Activated naive CD4-positive, alpha-beta T cell treated with anti-CD3 and anti-CD28 coated beads for 36 hours (primary cell): ENCODE data around the gene CEP85L. TPM values are rescaled to one million over a fixed set of nuclear protein-coding genes. Genes with fewer than 3 reads are reported as not detected.

Experiments used
- CTCF ChIA-PET: fragments of 350-600 bp; sonication (Branson Sonifier 250); formaldehyde crosslinking; loops from one replicate; lab custom pipeline; 2021; ENCODE audit warnings: antibody characterized with exemption; lab: Charles Lee
- DNase-seq: peaks from one replicate; pipeline ENCODE4 v3.0.0-alpha.2; 2020
- H3K27ac Mint-ChIP-seq: one replicate; pipeline ENCODE4 v1.8.0; 2021; ENCODE audit warnings: mild to moderate bottlenecking, mixed read lengths
- H3K27me3 Mint-ChIP-seq: one replicate; pipeline ENCODE4 v1.8.0; 2021; ENCODE audit warnings: low read depth, mixed read lengths
- H3K36me3 Mint-ChIP-seq: one replicate; pipeline ENCODE4 v1.8.0; 2021; ENCODE audit warnings: low read depth, mixed read lengths
- H3K4me1 Mint-ChIP-seq: one replicate; pipeline ENCODE4 v1.8.0; 2021; ENCODE audit warnings: low read depth, mixed read lengths
- H3K4me3 Mint-ChIP-seq: one replicate; pipeline ENCODE4 v1.8.0; 2021; ENCODE audit warnings: mild to moderate bottlenecking, moderate library complexity, mixed read lengths
- H3K9me3 Mint-ChIP-seq: one replicate; pipeline ENCODE4 v1.8.0; 2021; ENCODE audit warnings: mixed read lengths
- intact Hi-C: fragments of 100-400 bp; cut with micrococcal nuclease; formaldehyde crosslinking; loops from one replicate; pipeline ENCODE4 v1.15.1; 2023
- total RNA-seq, 2 experiments: library from RNA; stranded (reverse); gene quantifications; one replicate each; pipeline ENCODE4 v1.2.3, GENCODE V29; 2021

Gene CEP85L
- total RNA-seq, 2 experiments from 2014 or later, result 31.4 to 31.9 TPM

DNA sequence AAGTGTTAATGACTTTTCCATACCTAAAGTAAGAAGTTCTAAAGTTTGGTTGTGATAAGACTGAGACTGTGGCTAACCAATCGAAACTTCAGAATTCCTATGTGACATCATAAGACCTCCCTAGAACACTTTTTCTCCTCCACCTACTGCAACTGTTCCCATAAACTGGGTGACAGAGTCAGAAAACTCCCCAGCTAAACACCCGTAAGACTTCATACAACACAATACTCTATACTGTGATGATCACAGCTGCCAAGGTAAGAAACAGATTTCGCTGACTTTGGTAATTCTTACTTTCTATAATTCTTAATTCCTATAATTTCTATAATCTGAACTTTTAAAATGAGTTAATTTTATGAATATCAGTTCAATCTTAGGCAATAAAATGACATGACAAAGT lies 103.3 kb downstream of the CEP85L start, which contains the start of gene PLN:
Gene PLN (plus strand): TSS at position 161 of the 400 bp plus-strand sequence. CDS start 10,626 bp downstream, outside the sequence.
- no peak within 1 kb of the TSS for H3K27ac Mint-ChIP-seq
- intact Hi-C loops, result loop anchor here (1.0 kb wide), 1 partner anchor 11 kb away; no protein-coding TSS in a partner anchor
- peaks cover 54% of the 10 kb centered on the region for H3K4me1 Mint-ChIP-seq
- H3K36me3 Mint-ChIP-seq, result no peaks in the 10 kb centered on the region
- CTCF ChIA-PET, result interaction anchor here (0.6 to 1.0 kb wide), 2 partner anchors 44 to 263 kb away, joined by 3 read pairs; no protein-coding TSS in a partner anchor
- H3K27me3 Mint-ChIP-seq, result no peaks in the 10 kb centered on the region
- DNase-seq, result no peak
- no peak within 1 kb of the TSS for H3K4me3 Mint-ChIP-seq
- no peaks in the 10 kb centered on the region for H3K9me3 Mint-ChIP-seq

- intact Hi-C loops, result no loop called here
- Mint-ChIP-seq H3K36me3 (peaks cover 4% of the 10 kb centered on the region), H3K27ac (no peak overlapping the region), H3K27me3 (no peaks in the 10 kb centered on the region), H3K4me3 (no peak overlapping the region), H3K9me3 (no peaks in the 10 kb centered on the region), H3K4me1 (peaks cover 55% of the 10 kb centered on the region)
- CTCF ChIA-PET, result no interaction called here
- no peak for DNase-seq
These were observed 104.5 kb downstream of the CEP85L start for GRCh38 chr6:118546880-118547218.

DNA sequence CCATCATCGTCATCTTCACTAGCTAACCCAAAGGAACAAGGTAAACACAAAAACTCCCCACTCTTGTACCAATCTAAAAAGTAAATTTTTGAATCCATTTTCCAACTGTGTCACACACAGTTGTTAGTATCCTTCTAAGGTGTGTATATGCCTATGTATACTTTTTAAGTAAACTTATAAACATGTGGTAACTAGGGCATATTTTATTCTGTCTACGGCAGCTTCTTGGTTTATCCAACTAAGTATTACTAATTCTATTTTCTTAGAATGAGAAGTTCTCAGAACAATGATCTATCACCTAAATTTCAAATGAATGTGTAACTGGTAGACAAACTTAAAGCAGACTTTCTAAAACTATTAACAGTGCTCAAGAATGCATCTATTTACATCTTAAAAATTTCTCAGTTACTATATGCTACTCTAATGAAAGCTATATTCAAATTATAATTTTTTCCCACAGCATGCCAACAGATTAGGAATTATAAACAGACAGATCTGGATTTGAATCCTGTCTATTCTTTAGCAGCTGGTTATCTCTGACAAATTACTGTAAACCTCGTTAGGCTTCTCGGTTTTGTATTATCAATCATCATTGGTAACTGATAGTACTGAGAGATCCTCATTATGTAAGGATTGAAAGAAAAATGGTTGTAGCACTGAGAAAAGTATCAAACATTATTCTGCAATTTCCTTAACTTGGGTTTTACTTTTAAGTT lies 105.1 kb downstream of the CEP85L start:
- intact Hi-C loops, result no loop called here
- Mint-ChIP-seq H3K4me1 (peaks cover 55% of the 10 kb centered on the region), H3K27ac (no peak overlapping the region), H3K9me3 (no peaks in the 10 kb centered on the region), H3K36me3 (peaks cover 5% of the 10 kb centered on the region), H3K27me3 (no peaks in the 10 kb centered on the region), H3K4me3 (no peak overlapping the region)
- DNase-seq, result no peak
- CTCF ChIA-PET, result interaction anchor here (0.6 to 1.3 kb wide), 2 partner anchors 19 to 1858 kb away, joined by 3 read pairs; no protein-coding TSS in a partner anchor

GRCh38 chr6:118544105-118544504 lies 107.3 kb downstream of the CEP85L start:
- H3K9me3 Mint-ChIP-seq, result no peaks in the 10 kb centered on the region
- H3K27me3 Mint-ChIP-seq, result no peaks in the 10 kb centered on the region
- peaks cover 49% of the 10 kb centered on the region for H3K4me1 Mint-ChIP-seq
- H3K36me3 Mint-ChIP-seq, result peaks cover 5% of the 10 kb centered on the region
- no peak overlapping the region for H3K27ac Mint-ChIP-seq
- no peak overlapping the region for H3K4me3 Mint-ChIP-seq
- DNase-seq, result no peak
- CTCF ChIA-PET, result interaction anchor here (0.7 kb wide), 1 partner anchor 360 kb away, joined by 3 read pairs; no protein-coding TSS in a partner anchor
- intact Hi-C loops, result no loop called here

DNA sequence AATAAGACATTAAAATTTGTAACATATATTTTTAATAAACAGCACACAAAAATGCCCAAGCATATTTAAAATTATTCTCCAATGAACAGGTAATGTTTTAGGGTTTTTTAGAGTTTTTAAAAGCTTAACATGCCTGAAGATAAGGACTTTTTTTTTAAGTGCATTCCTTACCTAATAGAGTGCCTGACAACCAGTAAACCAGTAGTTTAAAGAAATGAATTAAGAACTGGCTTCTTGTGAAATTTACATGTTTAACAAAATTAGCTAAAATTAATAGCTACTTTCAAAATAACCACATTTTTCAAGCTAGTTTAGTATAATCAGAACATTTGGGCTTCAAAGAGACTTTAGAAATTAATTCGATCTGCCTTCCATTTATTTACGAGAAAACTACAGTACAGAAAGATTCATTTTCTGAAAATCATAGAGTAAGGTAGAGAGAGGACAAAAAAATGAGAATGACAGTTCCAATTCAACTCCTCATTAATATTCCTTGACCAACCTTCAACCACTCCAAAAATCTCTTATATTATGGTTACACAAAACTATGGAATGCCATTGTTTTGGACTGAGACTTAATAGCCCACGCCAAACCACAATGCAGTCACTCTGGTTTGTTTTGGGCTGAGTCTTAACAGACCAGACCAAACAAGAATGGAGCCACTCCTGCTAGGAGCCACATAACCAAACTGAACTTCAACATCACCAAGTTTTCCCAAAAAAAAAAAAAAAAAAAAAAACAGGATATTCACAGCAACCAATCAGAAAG lies 109.0 kb downstream of the CEP85L start:
- CTCF ChIA-PET, result no interaction called here

GRCh38 chr6:118537574-118537973 lies 113.8 kb downstream of the CEP85L start:
- DNase-seq, result no peak
- Mint-ChIP-seq H3K27me3 (no peaks in the 10 kb centered on the region), H3K4me3 (no peak overlapping the region), H3K4me1 (peaks cover 33% of the 10 kb centered on the region), H3K9me3 (peaks cover 3% of the 10 kb centered on the region), H3K27ac (no peak overlapping the region), H3K36me3 (peaks cover 17% of the 10 kb centered on the region)
- CTCF ChIA-PET, result interaction anchor here (0.7 kb wide), 1 partner anchor 14 kb away, joined by 4 read pairs; no protein-coding TSS in a partner anchor
- intact Hi-C loops, result loop anchor here (1.0 kb wide), 1 partner anchor 11 kb away; the partner anchor contains the start of gene PLN

More for the DNA sequence above, 109.0 kb downstream of the CEP85L start:
- no peaks in the 10 kb centered on the region for H3K9me3 Mint-ChIP-seq
- H3K4me3 Mint-ChIP-seq, result no peak overlapping the region
- H3K36me3 Mint-ChIP-seq, result peaks cover 5% of the 10 kb centered on the region
- intact Hi-C loops, result no loop called here
- DNase-seq, result no peak
- H3K27me3 Mint-ChIP-seq, result no peaks in the 10 kb centered on the region
- peaks cover 44% of the 10 kb centered on the region for H3K4me1 Mint-ChIP-seq
- H3K27ac Mint-ChIP-seq, result no peak overlapping the region

DNA sequence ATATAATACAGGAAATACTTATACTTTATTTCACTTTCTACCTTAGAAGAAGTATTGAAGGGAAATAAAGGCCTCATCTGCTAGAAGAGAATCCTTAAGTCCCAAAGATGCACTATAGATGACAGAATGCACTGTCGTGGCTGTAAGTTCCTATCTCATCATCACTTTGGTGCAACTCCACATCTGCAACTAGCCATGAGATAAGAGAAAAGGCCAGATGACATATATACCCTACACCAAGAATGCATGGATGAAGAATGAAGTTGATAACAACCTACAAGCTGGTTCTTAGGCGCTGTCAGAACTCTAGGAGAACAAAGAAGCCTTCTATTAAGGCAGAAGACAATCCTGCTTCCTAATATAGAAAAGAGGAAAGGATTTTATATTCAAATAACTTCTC lies 114.9 kb downstream of the CEP85L start:
- no peak for DNase-seq
- Mint-ChIP-seq H3K4me3 (no peak overlapping the region), H3K27me3 (no peaks in the 10 kb centered on the region), H3K27ac (no peak overlapping the region), H3K4me1 (peaks cover 36% of the 10 kb centered on the region), H3K9me3 (peaks cover 10% of the 10 kb centered on the region), H3K36me3 (peaks cover 21% of the 10 kb centered on the region)
- CTCF ChIA-PET, result no interaction called here
- intact Hi-C loops, result no loop called here

- Mint-ChIP-seq H3K4me3 (no peak overlapping the region), H3K27ac (no peak overlapping the region), H3K27me3 (no peaks in the 10 kb centered on the region), H3K4me1 (peaks cover 41% of the 10 kb centered on the region), H3K9me3 (peaks cover 15% of the 10 kb centered on the region), H3K36me3 (peaks cover 25% of the 10 kb centered on the region)
- CTCF ChIA-PET, result no interaction called here
- DNase-seq, result no peak
- intact Hi-C loops, result no loop called here
These were observed 116.1 kb downstream of the CEP85L start for GRCh38 chr6:118535176-118535844.

GRCh38 chr6:118530942-118531341 lies 120.4 kb downstream of the CEP85L start:
- CTCF ChIA-PET, result interaction anchor here (1.0 kb wide), 1 partner anchor 104 kb away, joined by 3 read pairs; no protein-coding TSS in a partner anchor
- peaks cover 27% of the 10 kb centered on the region for H3K36me3 Mint-ChIP-seq
- intact Hi-C loops, result no loop called here
- DNase-seq, result no peak
- H3K27me3 Mint-ChIP-seq, result no peaks in the 10 kb centered on the region
- peaks cover 48% of the 10 kb centered on the region for H3K4me1 Mint-ChIP-seq
- no peak overlapping the region for H3K4me3 Mint-ChIP-seq
- no peak overlapping the region for H3K27ac Mint-ChIP-seq
- H3K9me3 Mint-ChIP-seq, result peaks cover 15% of the 10 kb centered on the region

- H3K9me3 Mint-ChIP-seq, result peaks cover 14% of the 10 kb centered on the region
- H3K4me3 Mint-ChIP-seq, result no peak overlapping the region
- no peak overlapping the region for H3K27ac Mint-ChIP-seq
- peaks cover 48% of the 10 kb centered on the region for H3K4me1 Mint-ChIP-seq
- DNase-seq, result no peak
- no peaks in the 10 kb centered on the region for H3K27me3 Mint-ChIP-seq
- intact Hi-C loops, result no loop called here
- peaks cover 23% of the 10 kb centered on the region for H3K36me3 Mint-ChIP-seq
- CTCF ChIA-PET, result interaction anchor here (0.6 kb wide), 1 partner anchor 59 kb away, joined by 3 read pairs; no protein-coding TSS in a partner anchor
These were observed 121.6 kb downstream of the CEP85L start for GRCh38 chr6:118529756-118530155.

- no peak for DNase-seq
- peaks cover 25% of the 10 kb centered on the region for H3K36me3 Mint-ChIP-seq
- H3K9me3 Mint-ChIP-seq, result peaks cover 12% of the 10 kb centered on the region
- peaks cover 53% of the 10 kb centered on the region for H3K4me1 Mint-ChIP-seq
- CTCF ChIA-PET, result no interaction called here
- no peak overlapping the region for H3K27ac Mint-ChIP-seq
- H3K27me3 Mint-ChIP-seq, result no peaks in the 10 kb centered on the region
- intact Hi-C loops, result no loop called here
- H3K4me3 Mint-ChIP-seq, result no peak overlapping the region
These were observed 123.3 kb downstream of the CEP85L start for GRCh38 chr6:118528129-118528528.
